Sigmoid colon (tissue), 4 donors: ENCODE measurements around the gene TRAPPC5.

Source experiments
- POLR2A ChIP-seq, 2 donors: fragments of 450-650 bp; IDR thresholded peaks; one replicate each; pipeline ENCODE4 v1.6.1; 2016; ENCODE audit warnings: antibody characterized with exemption in 2 of 2, mild to moderate bottlenecking in 2 of 2, moderate library complexity in 2 of 2
- POLR2AphosphoS5 ChIP-seq, 4 donors: sonication (generic); formaldehyde crosslinking; IDR thresholded peaks; one replicate each; pipeline ENCODE4 v1.6.1; 2017; ENCODE audit warnings: antibody characterized with exemption in 4 of 4
- TF ChIP-seq, protein P1 (sequence below), 4 experiments: fragments of 450-650 bp in 3 of 4; fragments of 200-600 bp in 1 of 4; IDR thresholded peaks; one replicate each; pipeline ENCODE4 v1.5.1; 2016 to 2019; ENCODE audit warnings: antibody characterized with exemption in 4 of 4, mild to moderate bottlenecking in 3 of 4, moderate library complexity in 2 of 4

DNA sequence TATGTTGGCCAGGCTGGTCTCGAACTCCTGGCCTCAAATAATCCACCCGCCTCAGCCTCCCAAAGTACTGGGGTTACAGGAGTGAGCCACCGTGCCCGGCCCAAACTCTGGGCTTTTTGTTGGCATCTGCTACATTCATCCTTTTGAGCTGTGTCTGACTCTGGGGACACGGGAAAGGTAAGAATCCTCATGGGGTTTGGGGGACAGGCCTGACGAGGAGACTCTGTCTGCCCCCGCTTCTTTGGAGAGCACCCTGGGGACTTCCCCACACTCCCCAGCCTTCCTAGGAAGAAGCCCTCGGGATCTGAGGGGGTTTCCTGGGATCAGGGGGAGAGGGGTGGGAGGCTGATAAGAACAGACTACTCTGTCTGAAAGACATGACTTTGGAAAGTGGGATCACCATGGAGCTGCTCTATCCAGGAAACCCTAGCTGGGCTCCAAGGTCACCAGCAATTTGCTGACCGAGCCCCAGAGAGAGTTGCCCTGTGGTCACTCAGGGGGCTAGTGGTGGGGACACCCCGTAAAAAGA, 29.4 kb downstream of the TRAPPC5 start:
- TF ChIP-seq, protein P1, sequence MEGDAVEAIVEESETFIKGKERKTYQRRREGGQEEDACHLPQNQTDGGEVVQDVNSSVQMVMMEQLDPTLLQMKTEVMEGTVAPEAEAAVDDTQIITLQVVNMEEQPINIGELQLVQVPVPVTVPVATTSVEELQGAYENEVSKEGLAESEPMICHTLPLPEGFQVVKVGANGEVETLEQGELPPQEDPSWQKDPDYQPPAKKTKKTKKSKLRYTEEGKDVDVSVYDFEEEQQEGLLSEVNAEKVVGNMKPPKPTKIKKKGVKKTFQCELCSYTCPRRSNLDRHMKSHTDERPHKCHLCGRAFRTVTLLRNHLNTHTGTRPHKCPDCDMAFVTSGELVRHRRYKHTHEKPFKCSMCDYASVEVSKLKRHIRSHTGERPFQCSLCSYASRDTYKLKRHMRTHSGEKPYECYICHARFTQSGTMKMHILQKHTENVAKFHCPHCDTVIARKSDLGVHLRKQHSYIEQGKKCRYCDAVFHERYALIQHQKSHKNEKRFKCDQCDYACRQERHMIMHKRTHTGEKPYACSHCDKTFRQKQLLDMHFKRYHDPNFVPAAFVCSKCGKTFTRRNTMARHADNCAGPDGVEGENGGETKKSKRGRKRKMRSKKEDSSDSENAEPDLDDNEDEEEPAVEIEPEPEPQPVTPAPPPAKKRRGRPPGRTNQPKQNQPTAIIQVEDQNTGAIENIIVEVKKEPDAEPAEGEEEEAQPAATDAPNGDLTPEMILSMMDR (IDR thresholded peaks at IDR 0.05): no peak
- TF ChIP-seq POLR2A (IDR thresholded peaks at IDR 0.05) (no peak), POLR2AphosphoS5 (IDR thresholded peaks at IDR 0.05) (no peak)
